Renal pelvis (tissue), 4 donors: Measurements from ENCODE around the gene MED20. TPM values are rescaled to one million over a fixed set of nuclear protein-coding genes. Genes with fewer than 3 reads are reported as not detected.

ENCODE experiments used
- DNase-seq: peaks from one replicate; pipeline ENCODE4 v3.0.0-alpha.2; 2013
- polyA plus RNA-seq, 3 donors: library from polyadenylated mRNA; unstranded; fragments of 120-200 nt; gene quantifications; one replicate each; pipeline ENCODE4 v1.2.1, GENCODE V29; 2013; ENCODE audit not compliant: insufficient read length in 3 of 3

The MED20 gene
- polyA plus RNA-seq, 3 donors = 34.1 to 38.8 (median 35.4) TPM

DNA sequence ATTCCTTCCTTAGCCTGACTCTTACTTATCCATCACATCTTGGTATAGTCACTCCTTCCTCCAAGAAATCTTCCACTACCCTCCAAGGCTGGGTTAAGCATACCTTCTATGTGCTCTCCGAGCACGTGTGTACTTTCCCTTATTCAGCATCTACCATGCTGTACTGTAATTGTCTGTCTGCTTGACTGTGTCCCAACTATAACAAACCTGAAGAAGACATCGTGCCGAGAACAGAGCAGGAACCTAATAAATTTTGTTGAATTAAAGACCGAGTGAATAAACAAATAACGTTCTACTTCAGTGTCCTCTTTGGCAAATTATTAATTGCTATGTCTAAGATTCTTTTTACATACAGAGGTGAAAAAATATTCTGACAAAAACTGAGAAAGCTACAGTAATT lies 61.6 kb downstream of the MED20 start:
- no peak for DNase-seq

DNA sequence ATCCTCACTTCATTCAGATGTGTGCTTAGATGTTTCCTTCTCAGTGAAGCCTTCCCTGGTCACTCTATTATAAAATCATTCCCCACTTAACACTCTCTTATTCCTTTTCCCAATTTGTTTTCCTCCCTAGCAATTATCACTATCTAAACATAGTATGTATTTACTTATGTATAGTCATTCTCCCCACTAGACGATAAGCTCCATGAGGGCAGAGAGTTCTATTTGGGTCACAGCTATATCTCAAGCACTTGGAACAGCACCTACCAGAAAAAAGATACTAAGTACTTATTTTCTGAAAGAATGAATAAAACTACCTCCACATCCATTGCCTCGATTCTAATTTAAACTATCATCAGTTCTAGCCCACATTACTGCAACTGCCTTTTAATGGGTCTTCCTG lies 62.2 kb downstream of the MED20 start:
- no peak for DNase-seq

Other genes starting within 250 kb of the MED20 start
- 1 to 10 TPM; 7.9 to 9.9 (median 9.4) TPM for gene TFEB, start 185.5 kb downstream of the MED20 start, polyA plus RNA-seq
- gene PGC, start 173.7 kb downstream of the MED20 start, polyA plus RNA-seq = under 1 TPM in 1 of 3 donors, not detected in 2; 0.16 TPM
- gene FRS3, start 141.2 kb downstream of the MED20 start, polyA plus RNA-seq = 1 to 10 TPM; 6.0 to 9.2 (median 8.6) TPM
- 1 to 10 TPM; 3.2 to 7.0 (median 6.0) TPM for gene PRICKLE4, start 140.4 kb downstream of the MED20 start, polyA plus RNA-seq
- gene TOMM6, start 133.4 kb downstream of the MED20 start, polyA plus RNA-seq = 100 to 1,000 TPM; 216 to 241 (median 225) TPM
- 10 to 100 TPM in 2 of 3 donors, 1 to 10 TPM in 1; 9.9 to 16.9 (median 14.9) TPM for gene USP49, start 25.8 kb downstream of the MED20 start, polyA plus RNA-seq
- 10 to 100 TPM; 27.9 to 34.0 (median 29.4) TPM for gene BYSL, start 360 bp upstream of the MED20 start, polyA plus RNA-seq
- 10 to 100 TPM; 25.9 to 32.8 (median 32.7) TPM for gene CCND3, start 20.7 kb upstream of the MED20 start, polyA plus RNA-seq
- gene TAF8, start 129.4 kb upstream of the MED20 start, polyA plus RNA-seq = 10 to 100 TPM; 18.6 to 28.1 (median 26.3) TPM
- 1 to 10 TPM; 5.0 to 5.8 (median 5.2) TPM for gene C6orf132, start 221.5 kb upstream of the MED20 start, polyA plus RNA-seq